ENCODE data around the gene PHLDA1.

PHLDA1 gene

GRCh38 chr12:76010732-76011458 is 20.7 kb downstream of the PHLDA1 start:
- H3K9me2 ChIP-seq (ENCODE audit: low read depth, low read length) = no peaks in the 10 kb centered on the region
- H3K4me3 ChIP-seq (ENCODE audit: low read depth, low read length, poor library complexity, severe bottlenecking) = no peak overlapping the region
- H3K4me1 ChIP-seq (ENCODE audit: insufficient read depth, low read length, severe bottlenecking) = no peaks in the 10 kb centered on the region
- H3K4me2 ChIP-seq (ENCODE audit: low read length) = no peak overlapping the region
- H3K36me3 ChIP-seq (ENCODE audit: insufficient read depth, low read length) = no peaks in the 10 kb centered on the region
- no peaks in the 10 kb centered on the region for H3K79me2 ChIP-seq (ENCODE audit: insufficient read depth, low read length)
- no peaks in the 10 kb centered on the region for H3F3A ChIP-seq (ENCODE audit: insufficient read depth, low read length)
- no peak overlapping the region for H3K9ac ChIP-seq (ENCODE audit: low read length)
- no peak for TF ChIP-seq EZH2 (IDR thresholded peaks at IDR 0.05; ENCODE audit: borderline replicate concordance, low read length)
- TF ChIP-seq, protein P1, sequence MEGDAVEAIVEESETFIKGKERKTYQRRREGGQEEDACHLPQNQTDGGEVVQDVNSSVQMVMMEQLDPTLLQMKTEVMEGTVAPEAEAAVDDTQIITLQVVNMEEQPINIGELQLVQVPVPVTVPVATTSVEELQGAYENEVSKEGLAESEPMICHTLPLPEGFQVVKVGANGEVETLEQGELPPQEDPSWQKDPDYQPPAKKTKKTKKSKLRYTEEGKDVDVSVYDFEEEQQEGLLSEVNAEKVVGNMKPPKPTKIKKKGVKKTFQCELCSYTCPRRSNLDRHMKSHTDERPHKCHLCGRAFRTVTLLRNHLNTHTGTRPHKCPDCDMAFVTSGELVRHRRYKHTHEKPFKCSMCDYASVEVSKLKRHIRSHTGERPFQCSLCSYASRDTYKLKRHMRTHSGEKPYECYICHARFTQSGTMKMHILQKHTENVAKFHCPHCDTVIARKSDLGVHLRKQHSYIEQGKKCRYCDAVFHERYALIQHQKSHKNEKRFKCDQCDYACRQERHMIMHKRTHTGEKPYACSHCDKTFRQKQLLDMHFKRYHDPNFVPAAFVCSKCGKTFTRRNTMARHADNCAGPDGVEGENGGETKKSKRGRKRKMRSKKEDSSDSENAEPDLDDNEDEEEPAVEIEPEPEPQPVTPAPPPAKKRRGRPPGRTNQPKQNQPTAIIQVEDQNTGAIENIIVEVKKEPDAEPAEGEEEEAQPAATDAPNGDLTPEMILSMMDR (IDR thresholded peaks at IDR 0.05; ENCODE audit: low read length) = no peak
- H2AFZ ChIP-seq (ENCODE audit: low read length) = no peak overlapping the region
- H3K27ac ChIP-seq (ENCODE audit: low read depth, low read length, poor library complexity, severe bottlenecking) = no peak overlapping the region
- H3K9me3 ChIP-seq (ENCODE audit: low read length) = no peaks in the 10 kb centered on the region
- no peaks in the 10 kb centered on the region for H3K27me3 ChIP-seq (ENCODE audit: insufficient read depth, low read length)
- H4K20me1 ChIP-seq (ENCODE audit: insufficient read depth, low read length) = no peaks in the 10 kb centered on the region

DNA sequence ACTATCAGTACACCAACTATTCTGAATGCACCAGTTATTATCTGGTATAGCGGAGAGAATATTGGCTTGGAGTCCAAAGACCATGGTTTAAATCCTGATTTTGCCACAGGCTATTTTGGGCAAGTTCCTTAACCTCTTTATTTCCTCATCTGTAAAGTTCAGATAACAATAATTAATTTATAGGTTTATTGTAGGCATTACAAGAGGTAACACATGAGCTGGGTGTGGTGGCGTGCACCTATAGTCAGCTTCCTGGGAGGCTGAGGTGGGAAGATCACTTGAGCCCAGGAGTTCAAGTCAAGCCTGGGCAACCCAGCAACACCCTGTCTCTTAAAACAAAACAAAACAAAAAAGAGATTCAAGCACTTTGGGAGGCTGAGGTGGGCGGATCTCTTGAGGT is 23.1 kb downstream of the PHLDA1 start:
- H3K27me3 ChIP-seq (ENCODE audit: insufficient read depth, low read length) = no peaks in the 10 kb centered on the region
- no peaks in the 10 kb centered on the region for H3K9me3 ChIP-seq (ENCODE audit: low read length)
- H3K4me3 ChIP-seq (ENCODE audit: low read depth, low read length, poor library complexity, severe bottlenecking) = no peak overlapping the region
- no peak overlapping the region for H2AFZ ChIP-seq (ENCODE audit: low read length)
- no peaks in the 10 kb centered on the region for H3K4me1 ChIP-seq (ENCODE audit: insufficient read depth, low read length, severe bottlenecking)
- no peaks in the 10 kb centered on the region for H3K79me2 ChIP-seq (ENCODE audit: insufficient read depth, low read length)
- no peaks in the 10 kb centered on the region for H3F3A ChIP-seq (ENCODE audit: insufficient read depth, low read length)
- H3K36me3 ChIP-seq (ENCODE audit: insufficient read depth, low read length) = no peaks in the 10 kb centered on the region
- TF ChIP-seq, protein P1 (IDR thresholded peaks at IDR 0.05; ENCODE audit: low read length) = no peak
- TF ChIP-seq EZH2 (IDR thresholded peaks at IDR 0.05; ENCODE audit: borderline replicate concordance, low read length) = no peak
- no peaks in the 10 kb centered on the region for H3K9me2 ChIP-seq (ENCODE audit: low read depth, low read length)
- H3K27ac ChIP-seq (ENCODE audit: low read depth, low read length, poor library complexity, severe bottlenecking) = no peak overlapping the region
- no peak overlapping the region for H3K4me2 ChIP-seq (ENCODE audit: low read length)
- no peaks in the 10 kb centered on the region for H4K20me1 ChIP-seq (ENCODE audit: insufficient read depth, low read length)
- no peak overlapping the region for H3K9ac ChIP-seq (ENCODE audit: low read length)

DNA sequence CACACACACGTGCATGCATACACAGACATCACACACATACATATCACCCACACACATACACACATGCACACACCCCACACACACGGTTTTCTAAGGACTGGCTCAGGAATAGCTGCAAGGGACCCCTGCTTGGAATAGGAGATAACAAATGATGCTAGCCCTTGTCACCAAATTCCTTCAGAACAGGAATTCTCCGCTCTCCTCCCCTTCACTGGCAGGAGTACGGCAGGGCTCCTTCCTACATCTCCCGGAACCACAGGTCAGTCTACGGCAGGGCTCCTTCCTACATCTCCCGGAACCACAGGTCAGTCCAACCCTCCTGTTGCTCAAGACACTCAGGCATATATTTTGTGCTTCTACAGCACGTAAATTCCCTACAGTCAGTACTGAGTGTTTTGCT is 23.9 kb downstream of the PHLDA1 start:
- Histone ChIP-seq H2AFZ (ENCODE audit: low read length) (no peak overlapping the region), H3K4me1 (ENCODE audit: insufficient read depth, low read length, severe bottlenecking) (no peaks in the 10 kb centered on the region), H3F3A (ENCODE audit: insufficient read depth, low read length) (no peaks in the 10 kb centered on the region)

More for the DNA sequence above, 23.9 kb downstream of the PHLDA1 start:
- Histone ChIP-seq H3K4me2 (ENCODE audit: low read length) (no peak overlapping the region), H3K36me3 (ENCODE audit: insufficient read depth, low read length) (no peaks in the 10 kb centered on the region), H3K9me3 (ENCODE audit: low read length) (no peaks in the 10 kb centered on the region), H3K27ac (ENCODE audit: low read depth, low read length, poor library complexity, severe bottlenecking) (no peak overlapping the region), H3K27me3 (ENCODE audit: insufficient read depth, low read length) (no peaks in the 10 kb centered on the region), H3K4me3 (ENCODE audit: low read depth, low read length, poor library complexity, severe bottlenecking) (no peak overlapping the region), H3K9ac (ENCODE audit: low read length) (no peak overlapping the region), H3K9me2 (ENCODE audit: low read depth, low read length) (no peaks in the 10 kb centered on the region), H4K20me1 (ENCODE audit: insufficient read depth, low read length) (no peaks in the 10 kb centered on the region), H3K79me2 (ENCODE audit: insufficient read depth, low read length) (no peaks in the 10 kb centered on the region)
- TF ChIP-seq EZH2 (IDR thresholded peaks at IDR 0.05; ENCODE audit: borderline replicate concordance, low read length) = no peak
- TF ChIP-seq, protein P1 (IDR thresholded peaks at IDR 0.05; ENCODE audit: low read length) = no peak

Measured in OCI-LY1 (cell line).